Measurements from ENCODE around the gene CLPX.

- TF ChIP-seq, protein P1, sequence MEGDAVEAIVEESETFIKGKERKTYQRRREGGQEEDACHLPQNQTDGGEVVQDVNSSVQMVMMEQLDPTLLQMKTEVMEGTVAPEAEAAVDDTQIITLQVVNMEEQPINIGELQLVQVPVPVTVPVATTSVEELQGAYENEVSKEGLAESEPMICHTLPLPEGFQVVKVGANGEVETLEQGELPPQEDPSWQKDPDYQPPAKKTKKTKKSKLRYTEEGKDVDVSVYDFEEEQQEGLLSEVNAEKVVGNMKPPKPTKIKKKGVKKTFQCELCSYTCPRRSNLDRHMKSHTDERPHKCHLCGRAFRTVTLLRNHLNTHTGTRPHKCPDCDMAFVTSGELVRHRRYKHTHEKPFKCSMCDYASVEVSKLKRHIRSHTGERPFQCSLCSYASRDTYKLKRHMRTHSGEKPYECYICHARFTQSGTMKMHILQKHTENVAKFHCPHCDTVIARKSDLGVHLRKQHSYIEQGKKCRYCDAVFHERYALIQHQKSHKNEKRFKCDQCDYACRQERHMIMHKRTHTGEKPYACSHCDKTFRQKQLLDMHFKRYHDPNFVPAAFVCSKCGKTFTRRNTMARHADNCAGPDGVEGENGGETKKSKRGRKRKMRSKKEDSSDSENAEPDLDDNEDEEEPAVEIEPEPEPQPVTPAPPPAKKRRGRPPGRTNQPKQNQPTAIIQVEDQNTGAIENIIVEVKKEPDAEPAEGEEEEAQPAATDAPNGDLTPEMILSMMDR (IDR thresholded peaks at IDR 0.05): no peak
- TF ChIP-seq ZFX (IDR thresholded peaks at IDR 0.05; ENCODE audit: borderline replicate concordance): no peak
These were observed 24.8 kb upstream of the CLPX start for GRCh38 chr15:65209701-65210643.
